Activated B cell treated with CpG ODN at 0.5 μM for 24 hours (primary cell): ENCODE results near the gene SLC36A2. TPM values are rescaled to one million over a fixed set of nuclear protein-coding genes. Genes with fewer than 3 reads are reported as not detected.

Experiments
- ATAC-seq: fragments of 200-7000 bp; cut with Tn5 transposase; one replicate; pipeline ENCODE4 v1.10.0; 2021; ENCODE audit warnings: low read depth, mild to moderate bottlenecking, moderate library complexity
- CTCF ChIA-PET: fragments of 350-600 bp; sonication (Branson Sonifier 250); formaldehyde crosslinking; loops from one replicate; lab custom pipeline; 2021; ENCODE audit warnings: antibody characterized with exemption; lab: Charles Lee
- POLR2A ChIA-PET: fragments of 350-600 bp; sonication (Branson Sonifier 250); formaldehyde crosslinking; loops from one replicate; lab custom pipeline; 2021; ENCODE audit warnings: antibody characterized with exemption; lab: Charles Lee
- DNase-seq: peaks from one replicate; pipeline ENCODE4 v3.0.0; 2022
- H3K27ac Mint-ChIP-seq: one replicate; pipeline ENCODE4 v1.8.0; 2020; ENCODE audit warnings: mixed read lengths
- H3K27me3 Mint-ChIP-seq: one replicate; pipeline ENCODE4 v1.8.0; 2021; ENCODE audit warnings: mixed read lengths
- H3K36me3 Mint-ChIP-seq: one replicate; pipeline ENCODE4 v1.8.0; 2021; ENCODE audit warnings: low read depth, mixed read lengths
- H3K4me1 Mint-ChIP-seq: one replicate; pipeline ENCODE4 v1.8.0; 2021; ENCODE audit warnings: mixed read lengths
- H3K4me3 Mint-ChIP-seq: one replicate; pipeline ENCODE4 v1.8.0; 2020; ENCODE audit warnings: mild to moderate bottlenecking, mixed read lengths
- H3K9me3 Mint-ChIP-seq: one replicate; pipeline ENCODE4 v1.8.0; 2020; ENCODE audit warnings: mixed read lengths
- intact Hi-C: fragments of 100-400 bp; cut with micrococcal nuclease; formaldehyde crosslinking; loops from one replicate; pipeline ENCODE4 v1.15.1; 2024
- total RNA-seq: library from RNA; stranded (reverse); gene quantifications from 2 replicates; pipeline ENCODE4 v1.2.3, GENCODE V29; 2022
- TF ChIP-seq, protein P1 (sequence below): fragments of 200-600 bp; IDR thresholded peaks from one replicate; pipeline ENCODE4 v1.8.0; 2022; ENCODE audit warnings: antibody characterized with exemption, mild to moderate bottlenecking

Gene SLC36A2
- total RNA-seq, 1 donor from 2014 or later = not detected

DNA sequence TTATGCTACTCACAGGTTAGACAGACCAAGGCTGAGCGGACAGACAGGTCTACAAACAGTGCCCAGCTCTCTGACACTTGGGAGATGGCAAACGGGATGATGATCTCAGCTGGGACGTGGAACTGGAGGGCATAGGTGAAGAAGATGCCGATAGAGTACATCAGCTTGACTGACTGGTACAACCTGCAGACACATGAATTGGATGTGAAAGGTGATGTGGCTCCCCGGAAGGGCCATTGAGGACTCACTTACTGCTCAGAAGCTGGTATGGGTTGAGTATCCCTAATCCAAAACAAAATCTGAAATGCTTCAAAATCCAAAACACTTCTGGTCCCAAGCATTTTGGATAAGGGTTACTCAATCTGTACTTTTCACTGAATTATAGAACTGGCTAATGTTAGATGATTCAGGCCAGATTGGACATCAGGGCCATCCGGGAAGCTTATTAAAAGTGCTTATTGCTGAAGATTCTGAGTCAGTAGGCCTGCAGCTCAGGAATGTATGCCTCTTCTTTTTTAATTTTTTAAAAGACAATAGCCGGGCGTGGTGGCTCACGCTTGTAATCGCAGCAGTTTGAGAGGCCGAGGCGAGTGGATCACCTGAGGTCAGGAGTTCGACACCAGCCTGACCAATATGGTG, 66.2 kb downstream of the SLC36A2 start:
- H3K4me1 Mint-ChIP-seq = no peaks in the 10 kb centered on the region
- ChIA-PET CTCF (no interaction called here), POLR2A (interaction anchor here (0.6 kb wide), 1 partner anchor 509 kb away, joined by 4 read pairs; no protein-coding TSS in a partner anchor)
- DNase-seq (no peak), ATAC-seq (no peak)
- H3K36me3 Mint-ChIP-seq = peaks cover 11% of the 10 kb centered on the region
- intact Hi-C loops = no loop called here
- no peak overlapping the region for H3K27ac Mint-ChIP-seq
- H3K27me3 Mint-ChIP-seq = no peaks in the 10 kb centered on the region
- H3K4me3 Mint-ChIP-seq = no peak overlapping the region
- H3K9me3 Mint-ChIP-seq = no peaks in the 10 kb centered on the region
- TF ChIP-seq, protein P1, sequence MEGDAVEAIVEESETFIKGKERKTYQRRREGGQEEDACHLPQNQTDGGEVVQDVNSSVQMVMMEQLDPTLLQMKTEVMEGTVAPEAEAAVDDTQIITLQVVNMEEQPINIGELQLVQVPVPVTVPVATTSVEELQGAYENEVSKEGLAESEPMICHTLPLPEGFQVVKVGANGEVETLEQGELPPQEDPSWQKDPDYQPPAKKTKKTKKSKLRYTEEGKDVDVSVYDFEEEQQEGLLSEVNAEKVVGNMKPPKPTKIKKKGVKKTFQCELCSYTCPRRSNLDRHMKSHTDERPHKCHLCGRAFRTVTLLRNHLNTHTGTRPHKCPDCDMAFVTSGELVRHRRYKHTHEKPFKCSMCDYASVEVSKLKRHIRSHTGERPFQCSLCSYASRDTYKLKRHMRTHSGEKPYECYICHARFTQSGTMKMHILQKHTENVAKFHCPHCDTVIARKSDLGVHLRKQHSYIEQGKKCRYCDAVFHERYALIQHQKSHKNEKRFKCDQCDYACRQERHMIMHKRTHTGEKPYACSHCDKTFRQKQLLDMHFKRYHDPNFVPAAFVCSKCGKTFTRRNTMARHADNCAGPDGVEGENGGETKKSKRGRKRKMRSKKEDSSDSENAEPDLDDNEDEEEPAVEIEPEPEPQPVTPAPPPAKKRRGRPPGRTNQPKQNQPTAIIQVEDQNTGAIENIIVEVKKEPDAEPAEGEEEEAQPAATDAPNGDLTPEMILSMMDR = no peak

DNA sequence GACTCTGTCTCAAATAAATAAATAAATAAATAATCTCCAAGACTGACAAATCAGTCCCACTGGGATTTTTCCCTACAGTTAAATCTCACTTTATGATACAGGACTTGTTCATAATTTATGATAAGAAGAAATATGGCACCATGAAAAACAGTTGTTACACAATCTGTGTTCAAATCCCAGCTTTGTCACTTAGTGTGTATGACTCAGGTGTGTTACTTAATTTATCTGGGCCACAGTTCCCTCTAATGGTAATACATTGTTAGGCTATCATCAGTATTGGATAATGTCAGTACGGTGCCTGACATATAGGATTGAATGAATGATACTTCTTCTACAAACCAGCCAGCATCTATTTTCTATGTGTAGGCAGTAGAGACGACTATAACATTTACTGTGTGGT, 66.9 kb downstream of the SLC36A2 start:
- Mint-ChIP-seq H3K9me3 (no peaks in the 10 kb centered on the region), H3K4me1 (no peaks in the 10 kb centered on the region), H3K27ac (no peak overlapping the region), H3K36me3 (peaks cover 13% of the 10 kb centered on the region), H3K4me3 (no peak overlapping the region), H3K27me3 (no peaks in the 10 kb centered on the region)
- intact Hi-C loops = no loop called here
- ATAC-seq (no peak), DNase-seq (no peak)
- ChIA-PET POLR2A (interaction anchor here (0.6 to 0.7 kb wide), 2 partner anchors 88 to 509 kb away, joined by 4 read pairs; no protein-coding TSS in a partner anchor), CTCF (no interaction called here)
- TF ChIP-seq, protein P1 = no peak

DNA sequence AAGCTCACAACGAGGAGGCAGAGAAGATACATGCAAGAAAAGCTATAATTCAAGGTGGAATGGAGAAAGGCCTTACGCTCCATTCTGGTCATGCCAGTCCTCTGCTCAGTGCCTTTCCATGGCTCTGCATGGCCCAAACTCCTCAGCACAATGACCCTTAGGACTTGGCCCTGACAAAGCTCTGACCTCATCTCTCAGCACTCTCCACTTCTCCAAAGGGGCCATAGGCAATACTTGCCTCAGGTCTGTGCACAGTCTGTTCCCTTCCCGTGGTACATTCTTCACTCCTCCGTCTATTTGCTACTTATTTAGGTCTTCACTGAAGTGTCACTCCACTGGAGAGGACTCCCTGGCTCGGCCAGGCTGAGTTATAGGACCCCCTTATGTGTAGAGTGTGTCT, 68.5 kb downstream of the SLC36A2 start:
- DNase-seq (no peak), ATAC-seq (no peak)
- intact Hi-C loops = no loop called here
- Mint-ChIP-seq H3K4me3 (no peak overlapping the region), H3K27ac (no peak overlapping the region), H3K27me3 (no peaks in the 10 kb centered on the region), H3K9me3 (no peaks in the 10 kb centered on the region), H3K4me1 (no peaks in the 10 kb centered on the region), H3K36me3 (peaks cover 16% of the 10 kb centered on the region)
- TF ChIP-seq, protein P1 = no peak
- CTCF ChIA-PET = no interaction called here
- POLR2A ChIA-PET = no interaction called here

DNA sequence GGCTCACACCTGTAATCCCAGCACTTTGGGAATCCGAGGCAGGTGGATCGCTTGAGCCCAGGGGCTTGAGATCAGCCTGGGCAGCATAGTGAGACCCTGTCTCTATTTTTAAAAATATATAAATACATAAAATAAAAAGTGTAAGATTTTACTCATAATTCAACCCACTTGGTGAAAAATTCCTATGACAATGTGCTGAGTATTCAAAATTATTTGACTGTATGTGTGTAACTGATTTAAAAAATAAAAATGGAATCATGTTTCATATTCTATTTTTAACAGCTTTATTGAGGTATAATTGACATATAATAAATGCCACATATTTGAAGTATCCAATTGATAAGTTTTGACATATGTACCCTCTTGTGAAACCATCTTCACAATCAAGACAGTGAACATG, 71.6 kb downstream of the SLC36A2 start:
- TF ChIP-seq, protein P1 = no peak
- Mint-ChIP-seq H3K9me3 (no peaks in the 10 kb centered on the region), H3K4me3 (no peak overlapping the region), H3K27ac (no peak overlapping the region), H3K27me3 (no peaks in the 10 kb centered on the region), H3K4me1 (no peaks in the 10 kb centered on the region), H3K36me3 (peaks cover 16% of the 10 kb centered on the region)
- CTCF ChIA-PET = interaction anchor here (1.0 kb wide), 1 partner anchor 150 kb away, joined by 4 read pairs; no protein-coding TSS in a partner anchor
- no peak for ATAC-seq
- POLR2A ChIA-PET = interaction anchor here (1.0 kb wide), 1 partner anchor 23 kb away, joined by 5 read pairs; the partner anchor contains the start of gene GM2A
- intact Hi-C loops = no loop called here
- no peak for DNase-seq

DNA sequence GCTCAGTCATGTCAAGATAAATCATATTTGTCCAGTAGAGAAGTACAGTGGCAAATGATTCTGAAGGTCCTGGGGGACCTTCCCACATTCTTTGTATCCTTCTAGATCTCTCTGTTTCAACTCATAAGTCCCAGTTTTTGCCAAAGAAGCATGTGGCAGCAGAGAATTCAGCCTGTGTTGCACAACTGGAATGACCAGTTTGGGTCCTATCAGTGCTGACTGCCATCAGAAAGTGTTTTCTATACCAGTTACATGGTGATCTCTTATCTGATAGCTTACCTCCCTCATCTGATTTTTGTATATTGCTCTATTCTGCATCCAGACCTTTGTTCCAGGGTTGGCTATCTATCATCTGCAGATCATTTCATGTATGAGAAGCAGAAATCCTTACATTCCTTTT, 72.7 kb downstream of the SLC36A2 start:
- no peak for ATAC-seq
- no peak overlapping the region for H3K27ac Mint-ChIP-seq
- intact Hi-C loops = loop anchor here (5.0 kb wide), 1 partner anchor 33 kb away; no protein-coding TSS in a partner anchor
- TF ChIP-seq, protein P1 = no peak
- H3K36me3 Mint-ChIP-seq = peaks cover 13% of the 10 kb centered on the region
- H3K4me1 Mint-ChIP-seq = no peaks in the 10 kb centered on the region
- H3K27me3 Mint-ChIP-seq = no peaks in the 10 kb centered on the region
- POLR2A ChIA-PET = interaction anchor here (1.0 kb wide), 1 partner anchor 22 kb away, joined by 5 read pairs; the partner anchor contains the start of gene GM2A
- no peaks in the 10 kb centered on the region for H3K9me3 Mint-ChIP-seq
- no peak for DNase-seq
- H3K4me3 Mint-ChIP-seq = no peak overlapping the region
- CTCF ChIA-PET = interaction anchor here (1.0 kb wide), 1 partner anchor 149 kb away, joined by 4 read pairs; no protein-coding TSS in a partner anchor
